Lung (tissue), 12 donors: ENCODE results near the gene PSD. TPM values are rescaled to one million over a fixed set of nuclear protein-coding genes. Genes with fewer than 3 reads are reported as not detected.

ENCODE experiments used
- ATAC-seq: fragments of 200-7000 bp; cut with Tn5 transposase; one replicate; pipeline ENCODE4 v1.9.1; 2020; ENCODE audit warnings: moderate number of reproducible peaks; ENCODE audit not compliant: insufficient read depth, low FRiP score
- DNase-seq, 3 donors: peaks; one replicate each; pipeline ENCODE4 v3.0.0-alpha.2; 2013 to 2017
- H3K27ac ChIP-seq, 2 donors: one replicate each; pipeline ENCODE4 v1.5.1; 2013; ENCODE audit warnings: mild to moderate bottlenecking in 2 of 2, moderate library complexity in 2 of 2, control low read depth in 1 of 2, inconsistent platforms in 1 of 2, low read depth in 1 of 2, low read length in 1 of 2
- H3K27me3 ChIP-seq, 3 donors: one replicate each; pipeline ENCODE4 v1.5.1; 2013; ENCODE audit warnings: low read length in 2 of 3; ENCODE audit not compliant: control insufficient read depth in 3 of 3, insufficient read depth in 3 of 3
- H3K36me3 ChIP-seq, 4 donors: one replicate each; pipeline ENCODE4 v1.5.1; 2013; ENCODE audit warnings: low read length in 4 of 4, mild to moderate bottlenecking in 1 of 4, moderate library complexity in 1 of 4; ENCODE audit not compliant: control insufficient read depth in 4 of 4, insufficient read depth in 4 of 4
- H3K4me1 ChIP-seq, 5 donors: one replicate each; pipeline ENCODE4 v1.5.1; 2013; ENCODE audit warnings: low read length in 5 of 5, mild to moderate bottlenecking in 2 of 5, moderate library complexity in 1 of 5; ENCODE audit not compliant: control insufficient read depth in 5 of 5, insufficient read depth in 5 of 5
- H3K4me3 ChIP-seq: one replicate; pipeline ENCODE4 v1.5.1; 2013; ENCODE audit warnings: mild to moderate bottlenecking, control low read depth, moderate library complexity
- H3K9ac ChIP-seq, 2 donors: one replicate each; pipeline ENCODE4 v1.5.1; 2013; ENCODE audit warnings: low read length in 2 of 2, control low read depth in 1 of 2; ENCODE audit not compliant: insufficient read depth in 1 of 2
- H3K9me3 ChIP-seq, 4 donors: one replicate each; pipeline ENCODE4 v1.5.1; 2013; ENCODE audit warnings: low read length in 3 of 4, mild to moderate bottlenecking in 1 of 4, moderate library complexity in 1 of 4; ENCODE audit not compliant: control insufficient read depth in 4 of 4, insufficient read depth in 3 of 4
- WGBS, 2 donors: extraction: QIAGEN DNeasy Blood & Tissue Kit; methylation state at CpG; one replicate each; pipeline ENCODE4 v1.1.7; 2013; 5-methylcytosine and 5-hydroxymethylcytosine counted together
- polyA plus RNA-seq, 2 donors: library from polyadenylated mRNA; stranded (reverse); fragments of 200-250 nt; gene quantifications; one replicate each; pipeline ENCODE4 v1.2.1, GENCODE V29; 2013
- total RNA-seq, 2 donors: library from RNA; depleted of rRNA in 1 of 2; stranded (reverse); fragments of >200 nt in 1 of 2; gene quantifications; one replicate each; pipeline ENCODE4 v1.2.1, GENCODE V29; 2014 to 2021
- TF ChIP-seq, protein P1 (sequence below): IDR thresholded peaks from 2 replicates; pipeline ENCODE4 v1.5.1; 2012; ENCODE audit warnings: mild to moderate bottlenecking; ENCODE audit errors: control extremely low read depth, extremely low read depth
- donor health status: control.
- donor health status: control.
- donor health status: Bipolar disorder and iron deficiency.
- donor health status: healthy.
- donor health status: DM: yes; HTN: yes; CAD: no.

Gene PSD
- total and polyA plus RNA-seq, 4 donors: 1.1 to 5.3 (median 3.2) TPM

DNA sequence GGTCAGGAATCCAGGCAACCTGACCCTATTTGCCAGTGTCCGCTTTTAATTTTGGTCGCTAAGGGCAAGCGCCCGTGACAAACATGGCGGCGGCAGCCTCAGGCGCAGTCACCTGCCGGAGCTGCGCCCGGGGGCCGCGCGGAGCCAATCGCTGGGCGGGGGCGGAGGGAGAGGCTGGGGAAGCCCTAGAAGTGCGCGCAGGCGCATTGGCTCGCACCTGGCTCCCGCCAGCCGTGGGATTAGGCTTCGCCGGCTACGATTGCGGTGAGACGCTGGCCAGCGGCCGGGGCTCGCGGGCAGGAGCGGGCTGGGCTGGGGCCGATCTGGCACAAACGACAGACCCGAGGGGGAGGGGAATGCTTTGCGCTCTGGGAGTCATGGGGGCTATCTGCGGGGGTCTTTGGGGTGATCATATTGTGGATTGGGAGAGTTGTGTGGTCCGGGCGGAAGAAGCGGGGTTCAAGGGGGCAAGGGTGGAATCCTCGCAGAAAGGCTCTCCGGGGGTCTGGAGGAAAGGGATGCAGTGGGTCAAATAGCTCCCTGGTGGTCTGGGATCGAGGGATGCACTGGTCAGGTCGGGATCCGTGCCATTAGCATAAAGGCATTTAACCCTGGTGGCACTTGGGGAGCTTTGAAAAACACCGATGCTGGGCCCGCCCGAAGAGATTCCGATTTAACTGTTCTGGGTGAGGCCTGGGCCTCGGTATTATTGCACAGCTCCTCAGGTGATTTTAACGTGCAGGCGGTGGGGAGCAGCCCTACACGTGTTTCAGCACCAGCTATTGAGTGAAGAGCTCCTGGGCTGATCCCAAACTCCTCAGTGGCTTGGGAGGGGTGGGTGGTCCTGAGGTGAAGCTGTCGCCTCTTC, 42.8 kb upstream of the PSD start:
- no peaks in the 10 kb centered on the region for H3K9me3 ChIP-seq
- ATAC-seq (peak; percentile 97), DNase-seq (peak; percentile 87 to 92 (median 89))
- TF ChIP-seq, protein P1, sequence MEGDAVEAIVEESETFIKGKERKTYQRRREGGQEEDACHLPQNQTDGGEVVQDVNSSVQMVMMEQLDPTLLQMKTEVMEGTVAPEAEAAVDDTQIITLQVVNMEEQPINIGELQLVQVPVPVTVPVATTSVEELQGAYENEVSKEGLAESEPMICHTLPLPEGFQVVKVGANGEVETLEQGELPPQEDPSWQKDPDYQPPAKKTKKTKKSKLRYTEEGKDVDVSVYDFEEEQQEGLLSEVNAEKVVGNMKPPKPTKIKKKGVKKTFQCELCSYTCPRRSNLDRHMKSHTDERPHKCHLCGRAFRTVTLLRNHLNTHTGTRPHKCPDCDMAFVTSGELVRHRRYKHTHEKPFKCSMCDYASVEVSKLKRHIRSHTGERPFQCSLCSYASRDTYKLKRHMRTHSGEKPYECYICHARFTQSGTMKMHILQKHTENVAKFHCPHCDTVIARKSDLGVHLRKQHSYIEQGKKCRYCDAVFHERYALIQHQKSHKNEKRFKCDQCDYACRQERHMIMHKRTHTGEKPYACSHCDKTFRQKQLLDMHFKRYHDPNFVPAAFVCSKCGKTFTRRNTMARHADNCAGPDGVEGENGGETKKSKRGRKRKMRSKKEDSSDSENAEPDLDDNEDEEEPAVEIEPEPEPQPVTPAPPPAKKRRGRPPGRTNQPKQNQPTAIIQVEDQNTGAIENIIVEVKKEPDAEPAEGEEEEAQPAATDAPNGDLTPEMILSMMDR: no peak
- H3K27ac ChIP-seq: peak overlapping the region in 1 of 2 donors; percentile 21
- peaks cover 0 to 16% (median 6%) of the 10 kb centered on the region in 5 donors for H3K4me1 ChIP-seq
- peaks cover 0 to 3% (median 0%) of the 10 kb centered on the region in 3 donors for H3K27me3 ChIP-seq
- WGBS, 2 donors: 3 to 4% methylated on average over 46 to 54 of the region's 54 CpGs
- peak overlapping the region in 1 of 2 donors; percentile 75 for H3K9ac ChIP-seq
- no peaks in the 10 kb centered on the region for H3K36me3 ChIP-seq
- H3K4me3 ChIP-seq: peak overlapping the region; percentile 59

DNA sequence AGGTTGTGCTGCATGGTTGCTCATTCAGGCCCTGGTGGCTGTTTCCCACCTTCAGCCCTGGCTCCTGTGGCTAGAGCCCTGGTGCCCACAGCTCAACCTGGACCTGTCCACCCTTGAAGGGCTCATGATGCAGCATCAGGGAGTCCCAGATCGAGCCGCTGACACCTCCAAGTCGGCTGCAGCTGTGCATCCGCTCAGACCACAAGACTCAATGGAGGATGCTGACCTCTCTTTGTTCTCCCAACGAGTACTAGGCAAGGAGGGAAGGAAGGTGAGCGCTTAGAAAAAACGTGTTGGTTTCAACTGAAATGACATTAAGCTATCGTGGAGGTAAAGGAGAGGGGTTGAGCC, 42.2 kb upstream of the PSD start:
- TF ChIP-seq, protein P1: no peak
- no peak for ATAC-seq
- WGBS, 2 donors: 24 to 29% methylated on average over 8 of the region's 8 CpGs
- no peak for DNase-seq
- Histone ChIP-seq H3K4me1 (peaks cover 0 to 16% (median 7%) of the 10 kb centered on the region in 5 donors), H3K27me3 (peaks cover 0 to 3% (median 0%) of the 10 kb centered on the region in 3 donors), H3K9ac (peak overlapping the region in 1 of 2 donors; percentile 75), H3K4me3 (peak overlapping the region; percentile 59), H3K9me3 (no peaks in the 10 kb centered on the region), H3K27ac (peak overlapping the region in 1 of 2 donors; percentile 1), H3K36me3 (peaks cover 0 to under 1% (median 0%) of the 10 kb centered on the region in 4 donors)

GRCh38 chr10:102458656-102459055, 40.1 kb upstream of the PSD start:
- H3K4me1 ChIP-seq: peaks cover 0 to 16% (median 7%) of the 10 kb centered on the region in 5 donors
- no peak overlapping the region for H3K27ac ChIP-seq
- peaks cover 0 to 2% (median 0%) of the 10 kb centered on the region in 4 donors for H3K36me3 ChIP-seq
- no peak overlapping the region for H3K4me3 ChIP-seq
- peaks cover 0 to 3% (median 0%) of the 10 kb centered on the region in 3 donors for H3K27me3 ChIP-seq
- no peaks in the 10 kb centered on the region for H3K9me3 ChIP-seq
- no peak overlapping the region for H3K9ac ChIP-seq
- WGBS, 2 donors: 79 to 87% methylated on average over 4 of the region's 4 CpGs
- ATAC-seq (no peak), DNase-seq (no peak)
- TF ChIP-seq, protein P1: no peak
